GM18519 (cell line): ENCODE data around the gene ADGRF4.
A peak's percentile ranks its signal among the peaks of the same experiment; 100 is the strongest.
"Not testable (repeated sequence)": the region's sequence is repeated elsewhere in the genome, so short reads cannot be mapped to it uniquely, and the experiment has no call there.

ENCODE experiments used
- ATAC-seq: cut with Tn5 transposase; IDR thresholded peaks from one replicate; pipeline ENCODE4 v1.9.1; 2021; ENCODE audit warnings: mild to moderate bottlenecking, moderate library complexity; ENCODE audit not compliant: unreplicated experiment, low FRiP score

The ADGRF4 gene

GRCh38 chr6:47733879-47734558, 35.6 kb downstream of the ADGRF4 start:
- peak; percentile 62 for ATAC-seq

GRCh38 chr6:47734831-47735481, 36.6 kb downstream of the ADGRF4 start:
- ATAC-seq: no peak

GRCh38 chr6:47736083-47736700, 37.8 kb downstream of the ADGRF4 start:
- no peak for ATAC-seq

- no peak for ATAC-seq
These were observed 39.0 kb downstream of the ADGRF4 start for GRCh38 chr6:47737406-47737805.

GRCh38 chr6:47740714-47741113, 42.3 kb downstream of the ADGRF4 start:
- no peak for ATAC-seq

DNA sequence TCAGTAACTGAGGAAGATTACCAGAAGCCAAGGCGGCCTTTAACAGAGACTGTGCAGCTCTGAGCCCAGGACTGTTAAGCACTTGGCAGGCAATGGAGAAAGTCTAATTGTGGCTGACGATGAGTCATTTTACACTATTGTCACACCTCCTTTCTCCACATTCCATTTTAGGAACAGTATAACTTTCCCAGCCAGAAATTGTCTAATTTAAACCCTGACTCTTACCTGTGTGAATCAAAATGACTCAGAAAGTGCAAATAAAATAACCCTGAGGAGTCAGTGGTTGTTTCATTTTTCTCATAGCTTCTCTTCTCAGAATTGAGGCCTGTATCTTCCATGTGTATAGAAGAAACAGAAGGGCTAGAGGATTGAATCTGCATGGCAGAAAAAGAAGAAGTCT, 43.4 kb downstream of the ADGRF4 start:
- ATAC-seq: peak; percentile 65

DNA sequence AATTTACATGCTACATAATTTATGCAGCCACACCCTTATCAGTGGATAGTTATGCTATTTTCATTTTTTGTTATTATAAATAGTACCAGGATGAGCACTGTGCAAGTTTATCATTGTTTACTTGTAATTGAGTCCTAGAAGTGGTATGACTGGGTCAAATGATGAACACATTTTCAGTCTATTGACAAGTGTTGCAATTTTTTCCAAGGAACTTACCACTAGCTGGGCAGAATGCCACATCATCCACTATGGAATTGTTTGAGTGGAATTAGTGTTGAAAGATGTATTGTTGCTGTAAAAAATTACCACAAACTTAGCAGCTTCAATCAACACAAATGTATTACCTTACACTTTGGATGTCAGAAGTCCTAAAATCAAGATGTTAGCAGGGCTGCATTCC, 45.4 kb downstream of the ADGRF4 start:
- no peak for ATAC-seq

DNA sequence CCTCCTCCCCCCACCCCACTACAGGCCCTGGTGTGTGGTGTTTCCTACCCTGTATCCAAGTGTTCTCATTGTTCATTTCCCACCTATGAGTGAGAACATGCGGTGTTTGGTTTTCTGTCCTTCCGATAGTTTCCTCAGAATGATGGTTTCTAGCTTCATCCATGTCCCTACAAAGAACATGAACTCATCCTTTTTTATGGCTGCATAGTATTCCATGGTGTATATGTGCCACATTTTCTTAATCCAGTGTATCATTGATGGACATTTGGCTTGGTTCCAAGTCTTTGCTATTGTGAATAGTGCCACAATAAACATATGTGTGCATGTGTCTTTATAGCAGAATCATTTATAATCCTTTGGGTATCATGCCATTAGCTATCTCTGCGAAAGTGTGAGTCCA, 46.9 kb downstream of the ADGRF4 start:
- ATAC-seq: not testable (repeated sequence)

GRCh38 chr6:47749757-47750156, 51.4 kb downstream of the ADGRF4 start:
- no peak for ATAC-seq

DNA sequence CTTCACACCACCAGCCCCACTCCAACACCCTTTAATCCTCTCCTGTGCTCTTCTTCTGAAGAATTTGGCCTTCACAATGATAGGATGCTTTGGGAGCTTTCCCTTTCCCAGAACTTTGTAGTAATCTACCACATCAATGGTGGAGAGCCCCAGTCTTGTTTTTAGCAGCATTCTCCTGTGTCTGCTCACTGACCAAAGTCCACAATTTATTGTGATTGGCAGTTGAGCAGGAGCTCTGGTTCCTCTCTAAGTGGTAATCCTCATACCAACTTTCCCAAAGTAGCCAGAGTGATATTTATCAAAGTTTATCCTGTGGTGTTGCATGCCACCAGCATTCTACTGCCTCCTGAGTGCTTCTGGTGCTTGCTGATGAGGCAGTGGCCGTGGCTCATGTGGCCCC, 54.4 kb downstream of the ADGRF4 start:
- ATAC-seq: no peak

- no peak for ATAC-seq
These were observed 61.0 kb downstream of the ADGRF4 start for GRCh38 chr6:47759364-47759763.

- no peak for ATAC-seq
These were observed 64.1 kb downstream of the ADGRF4 start for GRCh38 chr6:47762502-47762901.

- no peak for ATAC-seq
These were observed 68.1 kb downstream of the ADGRF4 start for GRCh38 chr6:47766445-47766844.

DNA sequence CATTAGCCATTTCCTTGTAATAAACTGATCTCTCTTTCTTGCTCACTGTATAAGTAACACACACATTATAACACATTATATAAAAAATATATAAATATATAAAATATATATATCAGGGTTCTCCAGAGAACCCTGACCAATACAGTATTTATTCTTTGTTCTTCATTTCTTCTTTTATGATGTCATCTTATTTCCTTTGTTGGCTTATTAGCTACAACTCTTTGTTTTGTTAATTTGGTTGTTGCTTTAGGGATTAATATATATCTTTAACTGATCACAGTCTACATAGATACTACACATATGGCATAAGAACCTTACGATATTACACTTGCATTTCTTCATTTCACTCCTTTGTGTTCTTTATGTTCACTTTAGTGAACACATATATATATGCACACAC, 68.7 kb downstream of the ADGRF4 start:
- no peak for ATAC-seq

DNA sequence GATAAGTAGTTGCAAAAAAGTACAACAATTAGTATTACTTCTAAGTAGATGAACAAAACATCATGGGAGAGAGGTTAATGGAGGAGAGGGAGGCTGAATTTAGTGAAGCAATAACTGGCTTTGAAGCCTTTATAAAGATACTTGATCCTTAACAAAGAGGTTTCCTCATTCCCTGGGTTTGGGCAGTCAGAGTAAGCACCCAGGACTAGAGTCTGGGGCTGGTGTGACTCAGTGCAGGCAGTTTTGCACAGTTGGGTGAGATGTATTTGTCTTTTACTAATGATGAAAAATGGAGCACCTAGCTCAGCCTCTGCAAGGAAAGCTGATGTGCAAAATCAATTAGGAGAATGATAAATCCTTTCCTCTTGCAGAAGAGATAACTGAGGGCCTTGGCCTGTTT, 71.6 kb downstream of the ADGRF4 start:
- ATAC-seq: no peak
